ENCODE data around the gene MRPL45. TPM values are rescaled to one million over a fixed set of nuclear protein-coding genes. Genes with fewer than 3 reads are reported as not detected.

Gene MRPL45
- total RNA-seq, 4 donors from 2014 or later: 27.6 to 35.3 (median 29.2) TPM

DNA sequence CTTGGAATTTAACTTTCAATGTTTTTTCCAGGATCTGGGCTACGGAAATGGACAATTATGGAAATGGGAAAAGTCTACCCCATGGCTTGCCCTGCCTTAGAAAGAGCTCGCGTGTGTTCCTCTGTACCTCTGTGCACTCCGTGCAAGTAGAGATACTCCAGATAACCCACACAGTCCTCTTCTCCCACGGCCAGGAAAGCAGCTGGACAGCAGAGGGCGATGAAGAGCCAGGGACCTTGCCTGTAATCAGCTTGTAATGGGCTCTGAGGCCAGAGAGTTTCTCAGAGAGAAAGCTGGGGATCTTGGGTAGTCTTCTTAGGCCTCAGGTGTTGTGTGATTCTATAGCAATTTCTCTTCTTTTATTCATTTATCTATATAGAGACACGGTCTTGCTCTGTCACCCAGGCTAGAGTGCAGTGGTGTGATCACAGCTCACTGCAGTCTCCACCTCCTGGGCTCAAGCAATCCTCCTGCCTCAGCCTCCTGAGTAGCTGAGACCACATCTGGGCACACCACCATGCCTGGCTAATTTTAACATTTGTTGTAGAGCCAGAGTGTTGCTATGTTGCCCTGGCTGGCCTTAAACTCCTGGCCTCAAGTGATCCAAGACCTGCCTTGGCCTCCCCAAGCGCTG lies 52.2 kb downstream of the MRPL45 start:
- no peaks in the 10 kb centered on the region for H3K9me3 ChIP-seq
- DNase-seq (ENCODE audit: extremely low spot score): peak; percentile 96
- no peak for TF ChIP-seq POLR2A (IDR thresholded peaks at IDR 0.05; ENCODE audit: low read depth)
- TF ChIP-seq POLR2AphosphoS5 (IDR thresholded peaks at IDR 0.05): peak in 1 of 2 donors; percentile 59
- TF ChIP-seq, protein P1, sequence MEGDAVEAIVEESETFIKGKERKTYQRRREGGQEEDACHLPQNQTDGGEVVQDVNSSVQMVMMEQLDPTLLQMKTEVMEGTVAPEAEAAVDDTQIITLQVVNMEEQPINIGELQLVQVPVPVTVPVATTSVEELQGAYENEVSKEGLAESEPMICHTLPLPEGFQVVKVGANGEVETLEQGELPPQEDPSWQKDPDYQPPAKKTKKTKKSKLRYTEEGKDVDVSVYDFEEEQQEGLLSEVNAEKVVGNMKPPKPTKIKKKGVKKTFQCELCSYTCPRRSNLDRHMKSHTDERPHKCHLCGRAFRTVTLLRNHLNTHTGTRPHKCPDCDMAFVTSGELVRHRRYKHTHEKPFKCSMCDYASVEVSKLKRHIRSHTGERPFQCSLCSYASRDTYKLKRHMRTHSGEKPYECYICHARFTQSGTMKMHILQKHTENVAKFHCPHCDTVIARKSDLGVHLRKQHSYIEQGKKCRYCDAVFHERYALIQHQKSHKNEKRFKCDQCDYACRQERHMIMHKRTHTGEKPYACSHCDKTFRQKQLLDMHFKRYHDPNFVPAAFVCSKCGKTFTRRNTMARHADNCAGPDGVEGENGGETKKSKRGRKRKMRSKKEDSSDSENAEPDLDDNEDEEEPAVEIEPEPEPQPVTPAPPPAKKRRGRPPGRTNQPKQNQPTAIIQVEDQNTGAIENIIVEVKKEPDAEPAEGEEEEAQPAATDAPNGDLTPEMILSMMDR (IDR thresholded peaks at IDR 0.05): peak; percentile 89 to 95 (median 94)
- peaks cover 11 to 24% (median 20%) of the 10 kb centered on the region in 4 donors for H3K4me1 ChIP-seq
- peak overlapping the region in 3 of 4 donors; percentile 49 to 95 (median 61) for H3K27ac ChIP-seq (replicated peaks in 1 of 4)
- intact Hi-C loops (cut with DNase I): loop anchor here (1.0 to 5.0 kb wide), 2 partner anchors 53 to 65 kb away; no protein-coding TSS in a partner anchor
- 16% methylated on average over 8 of the region's 8 CpGs for WGBS
- H3K36me3 ChIP-seq: no peaks in the 10 kb centered on the region
- H3K27me3 ChIP-seq: peaks cover 0 to under 1% (median 0%) of the 10 kb centered on the region in 4 donors
- H3K4me3 ChIP-seq: no peak overlapping the region

DNA sequence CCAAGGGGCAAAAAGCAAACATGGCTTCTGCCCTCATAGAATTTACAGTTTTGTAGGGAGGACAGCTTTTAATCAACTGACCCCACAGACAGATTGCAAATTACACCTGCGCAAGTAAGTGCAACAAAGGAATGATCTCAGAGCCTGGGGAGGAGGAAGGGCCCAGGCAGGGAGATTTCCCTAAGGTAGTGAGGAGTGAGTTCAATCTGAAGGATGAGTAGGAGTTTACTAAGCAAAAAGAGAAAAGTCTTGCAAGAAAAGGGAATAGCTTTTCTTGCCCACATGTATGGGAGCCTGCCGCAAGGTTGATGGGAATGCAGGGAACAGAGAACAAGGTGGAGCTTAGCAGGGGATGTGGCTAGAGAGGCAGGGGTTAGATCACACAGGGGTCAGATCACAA lies 53.1 kb downstream of the MRPL45 start:
- intact Hi-C loops (cut with DNase I): loop anchor here (10.0 kb wide), 1 partner anchor 145 kb away; no protein-coding TSS in a partner anchor
- H3K4me1 ChIP-seq: peaks cover 12 to 32% (median 28%) of the 10 kb centered on the region in 4 donors
- 93% methylated on average over 2 of the region's 2 CpGs for WGBS
- H3K27me3 ChIP-seq: no peaks in the 10 kb centered on the region
- TF ChIP-seq, protein P1 (IDR thresholded peaks at IDR 0.05): no peak
- no peak for TF ChIP-seq POLR2A (IDR thresholded peaks at IDR 0.05; ENCODE audit: low read depth)
- TF ChIP-seq EP300 (IDR thresholded peaks at IDR 0.05): no peak
- no peak for TF ChIP-seq POLR2AphosphoS5 (IDR thresholded peaks at IDR 0.05)
- H3K36me3 ChIP-seq: no peaks in the 10 kb centered on the region
- H3K9me3 ChIP-seq: no peaks in the 10 kb centered on the region
- H3K27ac ChIP-seq (replicated peaks in 1 of 4): peak overlapping the region in 3 of 4 donors; percentile 0 to 95 (median 61)
- DNase-seq (ENCODE audit: extremely low spot score): no peak
- H3K4me3 ChIP-seq: no peak overlapping the region

DNA sequence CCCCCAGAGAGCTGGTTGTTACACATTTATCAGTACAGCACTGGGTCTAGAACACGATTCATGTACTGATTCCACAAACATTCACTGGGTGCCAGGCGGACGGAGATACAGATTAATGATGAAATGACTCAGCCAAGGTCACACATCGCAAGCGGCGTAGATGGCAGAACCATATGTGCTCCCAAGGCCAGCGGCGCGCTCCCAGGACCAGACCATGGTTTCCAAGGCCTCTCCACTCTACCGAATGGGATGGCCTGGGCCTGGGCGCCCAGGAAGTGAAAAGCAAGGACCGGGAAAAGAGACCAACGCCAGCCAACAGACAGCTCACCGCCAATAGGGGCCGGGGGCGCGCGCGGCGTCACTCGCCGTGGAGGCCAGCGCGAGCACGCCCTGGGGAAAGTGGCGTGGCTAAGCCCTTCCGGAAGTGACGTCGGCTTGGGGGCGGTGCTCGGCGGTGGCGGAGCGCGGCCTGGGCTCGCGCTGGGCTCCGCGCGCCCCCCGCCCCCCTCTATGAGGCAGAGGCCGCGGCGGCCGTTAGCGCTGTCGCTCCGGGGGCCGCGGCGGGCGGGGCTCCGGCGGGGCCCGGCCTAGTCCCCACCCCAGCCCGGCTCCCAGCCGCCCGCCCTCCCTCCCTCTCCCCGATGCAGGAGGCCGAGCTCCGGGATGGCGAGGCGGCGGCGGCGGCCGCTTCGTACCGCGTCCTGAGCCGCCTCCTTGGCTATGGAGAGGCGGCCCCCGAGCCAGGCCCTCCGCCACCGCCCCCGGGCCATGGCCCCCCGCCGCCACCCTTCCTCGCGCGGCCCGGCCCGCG lies 54.6 kb downstream of the MRPL45 start, which contains the start of gene SOCS7:
SOCS7 (plus strand) TSS at position 433 of the 811 bp plus-strand sequence; CDS start at position 642, 209 bp downstream.
- WGBS: 7% methylated on average over 24 of the region's 84 CpGs
- Histone ChIP-seq H3K36me3 (no peaks in the 10 kb centered on the region), H3K27ac (replicated peaks in 1 of 4) (peak within 1 kb of the TSS; percentile 91 to 95 (median 94)), H3K4me3 (peak within 1 kb of the TSS; percentile 84 to 99 (median 98)), H3K9me3 (no peaks in the 10 kb centered on the region), H3K27me3 (no peaks in the 10 kb centered on the region), H3K4me1 (peaks cover 28 to 48% (median 44%) of the 10 kb centered on the region in 4 donors)
- intact Hi-C loops (cut with DNase I): loop anchor here (10.0 kb wide), 1 partner anchor 143 kb away; no protein-coding TSS in a partner anchor
- DNase-seq (ENCODE audit: extremely low spot score): peak; percentile 97
- no peak for TF ChIP-seq POLR2A (IDR thresholded peaks at IDR 0.05; ENCODE audit: low read depth)
- TF ChIP-seq, protein P1 (IDR thresholded peaks at IDR 0.05): no peak
- peak; percentile 79 to 87 for TF ChIP-seq POLR2AphosphoS5 (IDR thresholded peaks at IDR 0.05)
- peak; percentile 34 for TF ChIP-seq EP300 (IDR thresholded peaks at IDR 0.05)

DNA sequence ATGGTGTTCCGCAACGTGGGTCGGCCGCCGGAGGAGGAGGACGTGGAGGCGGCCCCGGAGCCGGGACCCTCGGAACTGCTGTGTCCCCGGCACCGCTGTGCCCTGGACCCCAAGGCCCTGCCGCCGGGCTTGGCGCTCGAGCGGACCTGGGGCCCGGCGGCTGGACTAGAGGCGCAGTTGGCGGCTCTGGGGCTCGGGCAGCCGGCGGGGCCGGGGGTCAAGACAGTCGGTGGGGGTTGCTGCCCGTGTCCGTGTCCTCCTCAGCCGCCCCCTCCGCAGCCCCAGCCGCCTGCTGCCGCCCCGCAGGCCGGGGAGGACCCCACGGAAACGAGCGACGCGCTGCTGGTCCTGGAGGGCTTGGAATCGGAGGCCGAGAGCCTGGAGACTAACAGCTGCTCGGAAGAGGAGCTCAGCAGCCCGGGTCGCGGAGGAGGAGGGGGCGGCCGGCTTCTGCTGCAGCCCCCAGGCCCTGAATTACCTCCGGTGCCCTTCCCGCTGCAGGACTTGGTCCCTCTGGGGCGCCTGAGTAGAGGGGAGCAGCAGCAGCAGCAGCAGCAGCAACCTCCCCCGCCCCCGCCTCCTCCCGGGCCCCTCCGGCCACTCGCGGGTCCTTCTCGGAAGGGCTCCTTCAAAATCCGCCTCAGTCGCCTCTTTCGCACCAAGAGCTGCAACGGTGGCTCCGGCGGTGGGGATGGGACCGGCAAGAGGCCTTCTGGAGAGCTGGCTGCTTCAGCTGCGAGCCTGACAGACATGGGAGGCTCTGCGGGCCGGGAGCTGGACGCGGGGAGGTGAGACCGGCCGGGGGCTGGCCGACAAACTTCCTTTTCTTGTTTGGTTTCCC lies 55.5 kb downstream of the MRPL45 start:
- DNase-seq (ENCODE audit: extremely low spot score): no peak
- Histone ChIP-seq H3K27me3 (no peaks in the 10 kb centered on the region), H3K9me3 (no peaks in the 10 kb centered on the region), H3K4me1 (peaks cover 36 to 57% (median 52%) of the 10 kb centered on the region in 4 donors), H3K36me3 (no peaks in the 10 kb centered on the region), H3K4me3 (peak overlapping the region; percentile 84 to 99 (median 98)), H3K27ac (replicated peaks in 1 of 4) (peak overlapping the region; percentile 91 to 95 (median 94))
- intact Hi-C loops (cut with DNase I): loop anchor here (10.0 kb wide), 1 partner anchor 142 kb away; no protein-coding TSS in a partner anchor
- WGBS: 0% methylated on average over 8 of the region's 72 CpGs
- TF ChIP-seq POLR2A (IDR thresholded peaks at IDR 0.05; ENCODE audit: low read depth) (no peak), EP300 (IDR thresholded peaks at IDR 0.05) (no peak), POLR2AphosphoS5 (IDR thresholded peaks at IDR 0.05) (no peak)
- TF ChIP-seq, protein P1 (IDR thresholded peaks at IDR 0.05): no peak
